Measurements from ENCODE around the gene COL23A1.

GRCh38 chr5:178375348-178375747, 214.8 kb downstream of the COL23A1 start:
- TF ChIP-seq CTCF (conservative IDR thresholded peaks at IDR 0.05; ENCODE audit: low read depth in 2 of 2) = no peak
- TF ChIP-seq ZNF462 (CRISPR knock-in tag; IDR thresholded peaks at IDR 0.05) = no peak
- TF ChIP-seq EZH2 (IDR thresholded peaks at IDR 0.05; ENCODE audit: low read depth, unreplicated experiment) = no peak
- no peak for TF ChIP-seq POLR2AphosphoS5 (IDR thresholded peaks at IDR 0.05; ENCODE audit: low read depth)
- no peak for TF ChIP-seq REST (IDR thresholded peaks at IDR 0.05; ENCODE audit: unreplicated experiment)
- no peak for TF ChIP-seq CREB1 (CRISPR knock-in tag; IDR thresholded peaks at IDR 0.05; ENCODE audit: low read depth)
- no peak for TF ChIP-seq NANOG (IDR thresholded peaks at IDR 0.05; ENCODE audit: borderline replicate concordance)

Data from GM23338 (cell line).